K562 (cell line): ENCODE results near the gene COL1A2. TPM values are rescaled to one million over a fixed set of nuclear protein-coding genes. Genes with fewer than 3 reads are reported as not detected.

ENCODE experiments used
- ATAC-seq: fragments of 200-7000 bp; cut with Tn5 transposase; 3 replicates; pipeline ENCODE4 v1.9.1; 2020; ENCODE audit warnings: moderate library complexity
- BruUV-seq: library from RNA; stranded (reverse); fragments of 400-500 nt; replicated peaks from 2 replicates; lab custom pipeline; 2021; lab: Mats Ljungman, UMichigan
- CTCF ChIA-PET: fragments of 300-600 bp; formaldehyde crosslinking; extraction: SDS; loops from one replicate; lab custom pipeline; 2021; ENCODE audit warnings: low intra/inter-chr PET ratio; lab: Yijun Ruan, JAX
- POLR2A ChIA-PET: fragments of 300-600, 350-650 bp; sonication (Branson Sonifier 250); formaldehyde crosslinking; extraction: SDS; loops from one replicate; lab custom pipeline; 2021; ENCODE audit warnings: antibody characterized with exemption, inconsistent platforms; lab: Yijun Ruan, JAX
- DNase-seq, 4 experiments: peaks; one replicate each; pipeline versions ENCODE4 v3.0.0 to v3.0.0-alpha.2; 2011 to 2018; ENCODE audit warnings: low spot score in 3 of 4, mixed read lengths in 3 of 4; ENCODE audit errors: extremely low read depth in 1 of 4
- FAIRE-seq: peaks from 2 replicates; lab custom pipeline; 2011; peaks lifted over from hg19 to GRCh38; lab: Jason Lieb, UNC
- H2AFZ ChIP-seq: 2 replicates; pipeline ENCODE4 v1.6.0; 2011; ENCODE audit warnings: low read depth, low read length, control low read depth, inconsistent platforms
- H3K27ac ChIP-seq: fragments of 200-600 bp; 3 replicates; pipeline ENCODE4 v1.8.0; 2011; ENCODE audit warnings: low read depth, mild to moderate bottlenecking, control low read depth, inconsistent platforms, low read length, moderate library complexity, mixed read lengths; ENCODE audit errors: extremely low read depth
- H3K27me3 ChIP-seq, 2 experiments: fragments of 300-600 bp in 1 of 2; 2 replicates in 1 of 2; 3 replicates in 1 of 2; pipeline versions ENCODE4 v1.6.0 to v1.8.0; 2011; ENCODE audit warnings: inconsistent platforms in 2 of 2, low read length in 2 of 2, mild to moderate bottlenecking in 1 of 2, mixed read lengths in 1 of 2, moderate library complexity in 1 of 2; ENCODE audit not compliant: control insufficient read depth in 2 of 2, insufficient read depth in 2 of 2
- H3K36me3 ChIP-seq: fragments of 300-600 bp; 3 replicates; pipeline ENCODE4 v1.8.0; 2011; ENCODE audit warnings: mild to moderate bottlenecking, low read length, inconsistent platforms; ENCODE audit not compliant: control insufficient read depth, insufficient read depth
- H3K4me1 ChIP-seq, 2 experiments: fragments of 200-600 bp in 1 of 2; replicated peaks in 1 of 2; 2 replicates in 1 of 2; 3 replicates in 1 of 2; pipeline versions ENCODE4 v1.5.1 to v1.8.0; 2011; ENCODE audit warnings: inconsistent platforms in 2 of 2, low read length in 2 of 2, mild to moderate bottlenecking in 1 of 2, mixed read lengths in 1 of 2, moderate library complexity in 1 of 2; ENCODE audit not compliant: control insufficient read depth in 2 of 2, insufficient read depth in 2 of 2
- H3K4me2 ChIP-seq: 2 replicates; pipeline ENCODE4 v1.6.1; 2011; ENCODE audit warnings: low read length, control low read depth, inconsistent platforms, mixed read lengths; ENCODE audit not compliant: insufficient read depth
- H3K4me3 ChIP-seq: fragments of 200-600 bp; sonication (generic), shearing (Covaris generic); 2 replicates; pipeline ENCODE4 v1.5.1; 2016; ENCODE audit warnings: control low read depth, inconsistent platforms
- H3K79me2 ChIP-seq: fragments of 200-600 bp; 3 replicates; pipeline ENCODE4 v1.8.0; 2011; ENCODE audit warnings: low read length, inconsistent platforms; ENCODE audit not compliant: control insufficient read depth, insufficient read depth
- H3K9ac ChIP-seq, 2 experiments: 2 replicates each; pipeline versions ENCODE4 v1.6.0 to v1.6.1; 2011; ENCODE audit warnings: low read depth in 2 of 2, low read length in 2 of 2, control low read depth in 1 of 2, inconsistent platforms in 1 of 2, mild to moderate bottlenecking in 1 of 2, mixed read lengths in 1 of 2; ENCODE audit not compliant: insufficient read depth in 1 of 2
- H3K9me1 ChIP-seq: one replicate; pipeline ENCODE4 v1.6.0; 2011; ENCODE audit warnings: inconsistent platforms, mild to moderate bottlenecking, low read length, moderate library complexity; ENCODE audit not compliant: control insufficient read depth, insufficient read depth
- H3K9me3 ChIP-seq: replicated peaks from 2 replicates; pipeline ENCODE4 v1.5.1; 2011; ENCODE audit warnings: low read depth, low read length, inconsistent platforms; ENCODE audit not compliant: control insufficient read depth, insufficient read depth
- H4K20me1 ChIP-seq: replicated peaks from 2 replicates; pipeline ENCODE4 v1.6.1; 2011; ENCODE audit warnings: low read length, inconsistent platforms, mixed read lengths; ENCODE audit not compliant: control insufficient read depth, insufficient read depth
- EGR1 ChIP-seq: fragments of 450-650 bp; conservative IDR thresholded peaks from 2 replicates; pipeline ENCODE4 v1.6.1; 2017; ENCODE audit warnings: mild to moderate bottlenecking
- EHMT2 ChIP-seq: fragments of 450-650 bp; IDR thresholded peaks from 2 replicates; pipeline ENCODE4 v1.6.1; 2018; ENCODE audit warnings: antibody characterized with exemption
- POLR2A ChIP-seq: fragments of 450-650 bp; conservative IDR thresholded peaks from 2 replicates; pipeline ENCODE4 v1.6.1; 2016
- POU5F1 ChIP-seq: fragments of 150-350 bp; IDR thresholded peaks from 2 replicates; pipeline ENCODE4 v1.6.1; 2014; ENCODE audit warnings: borderline replicate concordance, low read length, low read depth, mild to moderate bottlenecking; ENCODE audit not compliant: partially characterized antibody
- PTRF ChIP-seq: fragments of 450-650 bp; IDR thresholded peaks from 2 replicates; pipeline ENCODE4 v1.6.1; 2016; ENCODE audit warnings: mild to moderate bottlenecking, missing genetic modification characterization, missing compliant biosample characterization
- SP1 ChIP-seq: sonication (generic); formaldehyde crosslinking; IDR thresholded peaks from 2 replicates; pipeline ENCODE4 v1.8.1; 2022; ENCODE audit warnings: mild to moderate bottlenecking, missing genetic modification reagents
- TBL1XR1 ChIP-seq, 2 experiments: IDR thresholded peaks; 2 replicates each; pipeline ENCODE4 v1.6.1; 2012; ENCODE audit warnings: improper control_type of control experiment in 2 of 2, low read length in 2 of 2, mild to moderate bottlenecking in 1 of 2
- YY1 ChIP-seq, 3 experiments: IDR thresholded peaks; 2 replicates each; pipeline ENCODE4 v1.6.1; 2011; ENCODE audit warnings: low read length in 2 of 3, mild to moderate bottlenecking in 2 of 3, moderate library complexity in 2 of 3, borderline replicate concordance in 1 of 3, control low read depth in 1 of 3, low read depth in 1 of 3; ENCODE audit not compliant: insufficient read depth in 3 of 3, insufficient replicate concordance in 2 of 3, control insufficient read depth in 1 of 3, insufficient read length in 1 of 3; ENCODE audit errors: extremely low read depth in 1 of 3
- ZBTB7A ChIP-seq: IDR thresholded peaks from 2 replicates; pipeline ENCODE4 v1.6.1; 2011; ENCODE audit warnings: low read depth, mild to moderate bottlenecking, low read length, moderate library complexity, borderline replicate concordance; ENCODE audit not compliant: control insufficient read depth
- ZNF124 ChIP-seq: sonication (generic); formaldehyde crosslinking; IDR thresholded peaks from 2 replicates; pipeline ENCODE4 v1.8.1; 2022; ENCODE audit warnings: missing genetic modification reagents
- ZNF668 ChIP-seq: fragments of 250-450 bp; sonication (Bioruptor Pico); IDR thresholded peaks from 2 replicates; pipeline ENCODE4 v1.8.0; 2022; ENCODE audit warnings: mild to moderate bottlenecking, inconsistent platforms
- ZNF696 ChIP-seq: fragments of 250-450 bp; sonication (Bioruptor Pico); conservative IDR thresholded peaks from 2 replicates; pipeline ENCODE4 v1.4.0; 2020; ENCODE audit warnings: mild to moderate bottlenecking, moderate library complexity
- WGBS: fragments of 100-300 bp; shearing (Covaris generic); methylation state at CpG from one replicate; pipeline ENCODE4 v1.1.6; 2016; ENCODE audit warnings: low coverage, mixed read lengths; ENCODE audit not compliant: insufficient coverage; ENCODE audit errors: missing lambda C conversion rate; 5-methylcytosine and 5-hydroxymethylcytosine counted together
- in situ Hi-C: fragments of 300-500 bp; cut with MboI; formaldehyde crosslinking; loops from 4 replicates; pipeline ENCODE4 v1.15.0; 2018; ENCODE audit warnings: inconsistent platforms, mixed read lengths
- intact Hi-C: fragments of 100-400 bp; cut with micrococcal nuclease; formaldehyde crosslinking; loops from 2 replicates; pipeline ENCODE4 v1.14.2; 2022
- polyA plus RNA-seq, 8 experiments: library from polyadenylated mRNA; depleted of rRNA in 4 of 8; stranded (reverse) in 5 of 8; unstranded in 3 of 8; fragments of >200 nt; fragmentation: Nextera tagmentation in 2 of 8; fragmentation: Illumina TruSeq in 1 of 8; extraction: Ambion mirVana in 2 of 8; extraction: Trizol in 1 of 8; gene quantifications; 2 replicates each; pipeline versions ENCODE4 v1.2.1 to v1.2.3, GENCODE V29; 2011 to 2014; ENCODE audit warnings: inconsistent platforms in 1 of 8, missing spikeins in 1 of 8
- total RNA-seq, 7 experiments: library from RNA; depleted of rRNA in 6 of 7; stranded (reverse); fragments of >200 nt in 6 of 7; fragmentation: Illumina TruSeq in 2 of 7; extraction: Trizol in 2 of 7; gene quantifications; 2 replicates each; pipeline versions ENCODE4 v1.2.1 to v1.2.3, GENCODE V29; 2011 to 2021; ENCODE audit warnings: low replicate concordance in 1 of 7
- TF ChIP-seq, protein P1 (sequence below): fragments of 250-450 bp; sonication (Bioruptor Pico); IDR thresholded peaks from 2 replicates; pipeline ENCODE4 v1.6.1; 2021; ENCODE audit warnings: mild to moderate bottlenecking
- TF ChIP-seq, protein P2 (sequence below): sonication (generic); formaldehyde crosslinking; IDR thresholded peaks from 2 replicates; pipeline ENCODE4 v1.8.1; 2023; ENCODE audit warnings: mild to moderate bottlenecking, missing genetic modification reagents
- TF ChIP-seq, protein P3 (sequence below): fragments of 450-650 bp; formaldehyde crosslinking; IDR thresholded peaks from 2 replicates; pipeline ENCODE4 v1.4.0; 2022; ENCODE audit warnings: mild to moderate bottlenecking, moderate library complexity

The COL1A2 gene
- total and polyA plus RNA-seq, 9 of the 15 experiments (the other 6 are each of a cell fraction or from before 2014, with no cell fraction given): 0.94 to 11.6 (median 1.7) TPM

DNA sequence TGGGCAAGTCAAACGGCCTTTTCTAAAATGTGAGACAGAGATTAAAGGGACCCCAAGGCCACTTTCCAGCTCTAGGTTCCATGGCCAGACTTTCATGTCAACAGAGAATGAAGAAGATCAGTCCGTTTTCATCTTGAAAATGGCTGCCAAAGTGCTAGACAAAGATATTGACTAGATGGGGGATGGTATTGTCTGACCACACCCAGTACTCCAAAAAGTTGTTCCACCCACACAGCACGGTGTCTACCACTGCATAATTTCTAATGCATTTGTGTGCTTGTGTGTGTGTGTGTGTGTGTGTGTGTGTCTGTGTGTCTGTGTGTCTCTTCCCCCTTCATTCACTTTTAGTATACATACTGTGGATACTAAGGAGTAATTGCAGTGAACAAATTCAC, 1.3 kb downstream of the COL1A2 start:
- peaks cover 5 to 7% of the 10 kb centered on the region in 2 experiments; a peak in 4 of 5 replicates for H3K4me1 ChIP-seq
- CTCF ChIA-PET: interaction anchor here (0.6 to 1.6 kb wide), 5 partner anchors 12 to 1218 kb away, joined by 3 to 7 read pairs (median 3); no protein-coding TSS in a partner anchor
- FAIRE-seq (no peak), DNase-seq (peak; percentile 27 to 50 (median 34)), ATAC-seq (peak; percentile 80)
- 8% methylated on average over 3 of the region's 3 CpGs for WGBS
- POLR2A ChIA-PET: interaction anchor here (0.9 kb wide), 1 partner anchor 9 kb away, joined by 3 read pairs; no protein-coding TSS in a partner anchor
- intact Hi-C loops (loop anchor here (5.0 to 10.0 kb wide), 4 partner anchors 59 to 1149 kb away; no protein-coding TSS in a partner anchor), in situ Hi-C loops (loop anchor here (10.0 kb wide), 1 partner anchor 691 kb away; no protein-coding TSS in a partner anchor)
- BruUV-seq: no TSS peak
- no peaks in the 10 kb centered on the region for H4K20me1 ChIP-seq
- TF ChIP-seq ZNF696 (CRISPR knock-in tag): no peak
- no peak for TF ChIP-seq SP1 (CRISPR knock-in tag)
- TF ChIP-seq POU5F1: no peak
- no peak for TF ChIP-seq ZNF668
- no peak for TF ChIP-seq ZBTB7A
- peak in 2 of 3 experiments; percentile 21 to 76 for TF ChIP-seq YY1 (IDR thresholded peaks at IDR 0.05; ENCODE audit: borderline replicate concordance in 1 of 3, control insufficient read depth in 1 of 3, extremely low read depth in 1 of 3, insufficient read depth in 3 of 3, insufficient read length in 1 of 3, insufficient replicate concordance in 2 of 3, low read depth in 1 of 3, low read length in 2 of 3)
- TF ChIP-seq, protein P1, sequence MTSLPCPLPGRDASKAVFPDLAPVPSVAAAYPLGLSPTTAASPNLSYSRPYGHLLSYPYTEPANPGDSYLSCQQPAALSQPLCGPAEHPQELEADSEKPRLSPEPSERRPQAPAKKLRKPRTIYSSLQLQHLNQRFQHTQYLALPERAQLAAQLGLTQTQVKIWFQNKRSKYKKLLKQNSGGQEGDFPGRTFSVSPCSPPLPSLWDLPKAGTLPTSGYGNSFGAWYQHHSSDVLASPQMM (CRISPR knock-in tag): no peak
- TF ChIP-seq, protein P2, sequence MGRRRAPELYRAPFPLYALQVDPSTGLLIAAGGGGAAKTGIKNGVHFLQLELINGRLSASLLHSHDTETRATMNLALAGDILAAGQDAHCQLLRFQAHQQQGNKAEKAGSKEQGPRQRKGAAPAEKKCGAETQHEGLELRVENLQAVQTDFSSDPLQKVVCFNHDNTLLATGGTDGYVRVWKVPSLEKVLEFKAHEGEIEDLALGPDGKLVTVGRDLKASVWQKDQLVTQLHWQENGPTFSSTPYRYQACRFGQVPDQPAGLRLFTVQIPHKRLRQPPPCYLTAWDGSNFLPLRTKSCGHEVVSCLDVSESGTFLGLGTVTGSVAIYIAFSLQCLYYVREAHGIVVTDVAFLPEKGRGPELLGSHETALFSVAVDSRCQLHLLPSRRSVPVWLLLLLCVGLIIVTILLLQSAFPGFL (CRISPR knock-in tag): no peak
- TF ChIP-seq, protein P3, sequence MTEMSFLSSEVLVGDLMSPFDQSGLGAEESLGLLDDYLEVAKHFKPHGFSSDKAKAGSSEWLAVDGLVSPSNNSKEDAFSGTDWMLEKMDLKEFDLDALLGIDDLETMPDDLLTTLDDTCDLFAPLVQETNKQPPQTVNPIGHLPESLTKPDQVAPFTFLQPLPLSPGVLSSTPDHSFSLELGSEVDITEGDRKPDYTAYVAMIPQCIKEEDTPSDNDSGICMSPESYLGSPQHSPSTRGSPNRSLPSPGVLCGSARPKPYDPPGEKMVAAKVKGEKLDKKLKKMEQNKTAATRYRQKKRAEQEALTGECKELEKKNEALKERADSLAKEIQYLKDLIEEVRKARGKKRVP (CRISPR knock-in tag): no peak
- TF ChIP-seq TBL1XR1 (IDR thresholded peaks at IDR 0.05; ENCODE audit: low read length in 2 of 2): no peak
- peak; percentile 55 for TF ChIP-seq EGR1
- peak; percentile 23; the same call in 1 of the 2 replicates for TF ChIP-seq EHMT2
- no peak for TF ChIP-seq POLR2A
- TF ChIP-seq PTRF (tag): no peak
- TF ChIP-seq ZNF124 (CRISPR knock-in tag): no peak
- no peaks in the 10 kb centered on the region for H3K9me1 ChIP-seq
- H3K9me3 ChIP-seq: no peaks in the 10 kb centered on the region
- H3K4me3 ChIP-seq: no peak overlapping the region
- peak overlapping the region in 1 of 2 experiments; percentile 2; a peak in 1 of 4 replicates for H3K9ac ChIP-seq
- H3K27ac ChIP-seq: peak overlapping the region; percentile 31; the same call in 2 of the 3 replicates
- peaks cover 0 to 10% of the 10 kb centered on the region in 2 experiments; a peak in 1 of 5 replicates for H3K27me3 ChIP-seq
- peak overlapping the region; percentile 45 for H3K4me2 ChIP-seq
- H2AFZ ChIP-seq: peak overlapping the region; percentile 88
- H3K36me3 ChIP-seq: no peaks in the 10 kb centered on the region
- H3K79me2 ChIP-seq: no peaks in the 10 kb centered on the region
